Endothelial cell of umbilical vein (primary cell): Measurements from ENCODE around the gene SDHB. TPM values are rescaled to one million over a fixed set of nuclear protein-coding genes. Genes with fewer than 3 reads are reported as not detected.

Experiments used
- BruUV-seq: library from RNA; stranded (reverse); fragments of 400-500 nt; replicated peaks from 2 replicates; lab custom pipeline; 2021; lab: Mats Ljungman, UMichigan
- CTCF ChIA-PET: fragments of 300-600, 350-600 bp; sonication (Branson Sonifier 250); formaldehyde crosslinking; loops from one replicate; lab custom pipeline; 2021; ENCODE audit warnings: antibody characterized with exemption, inconsistent platforms; lab: Charles Lee
- POLR2A ChIA-PET: fragments of 300-600, 350-600 bp; sonication (Branson Sonifier 250); formaldehyde crosslinking; loops from one replicate; lab custom pipeline; 2021; ENCODE audit warnings: antibody characterized with exemption, inconsistent platforms; lab: Charles Lee
- DNase-seq: peaks from one replicate; pipeline ENCODE4 v3.0.0-alpha.2; 2011; ENCODE audit warnings: low read depth, low spot score
- FAIRE-seq: peaks from 2 replicates; lab custom pipeline; 2011; peaks lifted over from hg19 to GRCh38; lab: Jason Lieb, UNC
- H2AFZ ChIP-seq: 2 replicates; pipeline ENCODE4 v1.6.0; 2012; ENCODE audit warnings: low read depth, low read length, control low read depth, inconsistent platforms
- H3K27ac ChIP-seq: 2 replicates; pipeline ENCODE4 v1.5.1; 2011; ENCODE audit warnings: low read depth, mild to moderate bottlenecking, control low read depth, low read length, moderate library complexity; ENCODE audit not compliant: insufficient read depth
- H3K27me3 ChIP-seq, 2 experiments: 2 replicates each; pipeline versions ENCODE4 v1.6.0 to v1.6.1; 2011; ENCODE audit warnings: low read length in 2 of 2, mixed read lengths in 1 of 2; ENCODE audit not compliant: control insufficient read depth in 2 of 2, insufficient read depth in 2 of 2
- H3K36me3 ChIP-seq, 2 experiments: 2 replicates in 1 of 2; 3 replicates in 1 of 2; pipeline ENCODE4 v1.5.1; 2011; ENCODE audit warnings: low read length in 2 of 2, mild to moderate bottlenecking in 1 of 2, moderate library complexity in 1 of 2; ENCODE audit not compliant: control insufficient read depth in 2 of 2, insufficient read depth in 2 of 2; ENCODE audit errors: extremely low read depth in 1 of 2
- H3K4me1 ChIP-seq: 3 replicates; pipeline ENCODE4 v1.5.1; 2011; ENCODE audit warnings: mild to moderate bottlenecking, low read length; ENCODE audit not compliant: control insufficient read depth, insufficient read depth; ENCODE audit errors: extremely low read depth
- H3K4me2 ChIP-seq: 2 replicates; pipeline ENCODE4 v1.6.1; 2011; ENCODE audit warnings: low read length, control low read depth, mixed read lengths; ENCODE audit not compliant: insufficient read depth
- H3K4me3 ChIP-seq, 3 experiments: fragments of 200-600 bp in 1 of 3; sonication (generic), shearing (Covaris generic) in 1 of 3; replicated peaks in 1 of 3; 2 replicates each; pipeline ENCODE4 v1.5.1; 2011 to 2016; ENCODE audit warnings: control low read depth in 3 of 3, low read length in 3 of 3, mild to moderate bottlenecking in 2 of 3, inconsistent platforms in 1 of 3, low read depth in 1 of 3, moderate library complexity in 1 of 3; ENCODE audit not compliant: insufficient read depth in 1 of 3
- H3K79me2 ChIP-seq: 2 replicates; pipeline ENCODE4 v1.6.0; 2012; ENCODE audit warnings: low read length, inconsistent platforms; ENCODE audit not compliant: control insufficient read depth, insufficient read depth
- H3K9ac ChIP-seq: replicated peaks from 2 replicates; pipeline ENCODE3; 2011; ENCODE audit warnings: low read length, control low read depth; ENCODE audit not compliant: insufficient read depth; ENCODE audit errors: extremely low read depth
- H3K9me1 ChIP-seq: replicated peaks from 3 replicates; pipeline ENCODE4 v1.6.0; 2011; ENCODE audit warnings: mild to moderate bottlenecking, low read length; ENCODE audit not compliant: control insufficient read depth, insufficient read depth; ENCODE audit errors: extremely low read depth
- H3K9me3 ChIP-seq: replicated peaks from 2 replicates; pipeline ENCODE4 v1.5.1; 2012; ENCODE audit warnings: low read length, inconsistent platforms; ENCODE audit not compliant: control insufficient read depth, insufficient read depth
- H4K20me1 ChIP-seq: replicated peaks from 2 replicates; pipeline ENCODE3; 2011; ENCODE audit warnings: mild to moderate bottlenecking, low read length; ENCODE audit not compliant: control insufficient read depth, insufficient read depth; ENCODE audit errors: extremely low read depth
- EZH2 ChIP-seq: IDR thresholded peaks from 2 replicates; pipeline ENCODE4 v1.6.1; 2012; ENCODE audit warnings: borderline replicate concordance, low read depth, mild to moderate bottlenecking, moderate library complexity, low read length, inconsistent platforms; ENCODE audit not compliant: severe bottlenecking
- FOS ChIP-seq: IDR thresholded peaks from 2 replicates; pipeline ENCODE4 v1.6.1; 2011; ENCODE audit warnings: mild to moderate bottlenecking, low read length, moderate library complexity, borderline replicate concordance; ENCODE audit not compliant: insufficient read depth
- GATA2 ChIP-seq: IDR thresholded peaks from 2 replicates; pipeline ENCODE4 v1.7.0; 2011; ENCODE audit warnings: low read depth, mild to moderate bottlenecking, moderate library complexity, mixed read lengths, low read length; ENCODE audit not compliant: insufficient read length, insufficient read depth
- JUN ChIP-seq: IDR thresholded peaks from 2 replicates; pipeline ENCODE4 v1.6.1; 2011; ENCODE audit warnings: borderline replicate concordance, low read depth; ENCODE audit not compliant: insufficient read length, insufficient read depth
- MAX ChIP-seq: IDR thresholded peaks from 2 replicates; pipeline ENCODE4 v1.6.1; 2011; ENCODE audit not compliant: insufficient read depth, insufficient read length
- MYC ChIP-seq: IDR thresholded peaks from one replicate; pipeline ENCODE4 v1.6.1; 2011; ENCODE audit warnings: mild to moderate bottlenecking, low read depth, low read length
- POLR2A ChIP-seq: IDR thresholded peaks from 2 replicates; pipeline ENCODE4 v1.6.1; 2012; ENCODE audit warnings: low read depth, mild to moderate bottlenecking, control low read depth, low read length
- POLR2AphosphoS5 ChIP-seq: IDR thresholded peaks from 2 replicates; pipeline ENCODE4 v1.6.1; 2012; ENCODE audit warnings: low read depth, mild to moderate bottlenecking, control low read depth, low read length, moderate library complexity; ENCODE audit not compliant: insufficient read depth
- dilution Hi-C: fragments of 300-500 bp; cut with MboI; formaldehyde crosslinking; loops from one replicate; pipeline ENCODE4 v1.15.0; 2019; ENCODE audit warnings: low sequenced_read_pairs; ENCODE audit not compliant: extremely low pct_ligation_motif_present
- intact Hi-C: fragments of 100-400 bp; cut with micrococcal nuclease; formaldehyde crosslinking; loops from one replicate; pipeline ENCODE4 v1.10.0; 2022
- polyA plus RNA-seq, 4 experiments: library from polyadenylated mRNA; depleted of rRNA in 3 of 4; stranded (reverse) in 3 of 4; unstranded in 1 of 4; fragments of >200 nt; gene quantifications; 2 replicates each; pipeline versions ENCODE4 v1.2.1 to v1.2.3, GENCODE V29; 2011 to 2012; ENCODE audit warnings: missing spikeins in 1 of 4
- total RNA-seq: library from RNA; stranded (reverse); gene quantifications from 2 replicates; pipeline ENCODE4 v1.2.3, GENCODE V29; 2021
- TF ChIP-seq, protein P1 (sequence below), 2 donors: IDR thresholded peaks; 1 replicate in 1 of 2; 2 replicates in 1 of 2; pipeline ENCODE4 v1.5.1; 2011; ENCODE audit warnings: low read length in 2 of 2, mild to moderate bottlenecking in 2 of 2, moderate library complexity in 2 of 2, control low read depth in 1 of 2, inconsistent platforms in 1 of 2, low read depth in 1 of 2; ENCODE audit not compliant: insufficient read depth in 1 of 2; ENCODE audit errors: extremely low read depth in 1 of 2

The SDHB gene
- total and polyA plus RNA-seq, 2 donors (not counting 3 experiments of a cell fraction or from before 2014, with no cell fraction given): 96.2 to 98.1 TPM

- Histone ChIP-seq H3K4me1 (no peaks in the 10 kb centered on the region), H3K79me2 (no peaks in the 10 kb centered on the region), H3K36me3 (peaks cover 0 to 21% of the 10 kb centered on the region in 2 experiments), H3K9me3 (no peaks in the 10 kb centered on the region), H2AFZ (no peak overlapping the region), H3K27ac (no peak overlapping the region), H3K9ac (no peak overlapping the region), H3K9me1 (no peaks in the 10 kb centered on the region), H4K20me1 (no peaks in the 10 kb centered on the region), H3K4me2 (no peak overlapping the region), H3K4me3 (no peak overlapping the region), H3K27me3 (no peaks in the 10 kb centered on the region)
- FAIRE-seq (no peak), DNase-seq (no peak)
- dilution Hi-C loops: no loop called here
- BruUV-seq: no TSS peak
- TF ChIP-seq GATA2: no peak
- no peak for TF ChIP-seq JUN
- TF ChIP-seq MAX: no peak
- TF ChIP-seq EZH2: no peak
- no peak for TF ChIP-seq POLR2A
- no peak for TF ChIP-seq MYC
- TF ChIP-seq POLR2AphosphoS5: no peak
- TF ChIP-seq, protein P1, sequence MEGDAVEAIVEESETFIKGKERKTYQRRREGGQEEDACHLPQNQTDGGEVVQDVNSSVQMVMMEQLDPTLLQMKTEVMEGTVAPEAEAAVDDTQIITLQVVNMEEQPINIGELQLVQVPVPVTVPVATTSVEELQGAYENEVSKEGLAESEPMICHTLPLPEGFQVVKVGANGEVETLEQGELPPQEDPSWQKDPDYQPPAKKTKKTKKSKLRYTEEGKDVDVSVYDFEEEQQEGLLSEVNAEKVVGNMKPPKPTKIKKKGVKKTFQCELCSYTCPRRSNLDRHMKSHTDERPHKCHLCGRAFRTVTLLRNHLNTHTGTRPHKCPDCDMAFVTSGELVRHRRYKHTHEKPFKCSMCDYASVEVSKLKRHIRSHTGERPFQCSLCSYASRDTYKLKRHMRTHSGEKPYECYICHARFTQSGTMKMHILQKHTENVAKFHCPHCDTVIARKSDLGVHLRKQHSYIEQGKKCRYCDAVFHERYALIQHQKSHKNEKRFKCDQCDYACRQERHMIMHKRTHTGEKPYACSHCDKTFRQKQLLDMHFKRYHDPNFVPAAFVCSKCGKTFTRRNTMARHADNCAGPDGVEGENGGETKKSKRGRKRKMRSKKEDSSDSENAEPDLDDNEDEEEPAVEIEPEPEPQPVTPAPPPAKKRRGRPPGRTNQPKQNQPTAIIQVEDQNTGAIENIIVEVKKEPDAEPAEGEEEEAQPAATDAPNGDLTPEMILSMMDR (IDR thresholded peaks at IDR 0.05; ENCODE audit: extremely low read depth in 1 of 2, insufficient read depth in 1 of 2, low read depth in 1 of 2, low read length in 2 of 2): no peak
- TF ChIP-seq FOS: no peak
- ChIA-PET CTCF (interaction anchor here (0.7 to 3.2 kb wide), 8 partner anchors 9 to 50 kb away, joined by 3 to 20 read pairs (median 4); no protein-coding TSS in a partner anchor), POLR2A (interaction anchor here (0.9 kb wide), 1 partner anchor 22 kb away, joined by 8 read pairs; the partner anchor contains the start of gene MFAP2)
- intact Hi-C loops: no loop called here
Measured at GRCh38 chr1:17001760-17002523, 51.9 kb downstream of the SDHB start.
